ENCODE results near the gene AXL.

Gene AXL

DNA sequence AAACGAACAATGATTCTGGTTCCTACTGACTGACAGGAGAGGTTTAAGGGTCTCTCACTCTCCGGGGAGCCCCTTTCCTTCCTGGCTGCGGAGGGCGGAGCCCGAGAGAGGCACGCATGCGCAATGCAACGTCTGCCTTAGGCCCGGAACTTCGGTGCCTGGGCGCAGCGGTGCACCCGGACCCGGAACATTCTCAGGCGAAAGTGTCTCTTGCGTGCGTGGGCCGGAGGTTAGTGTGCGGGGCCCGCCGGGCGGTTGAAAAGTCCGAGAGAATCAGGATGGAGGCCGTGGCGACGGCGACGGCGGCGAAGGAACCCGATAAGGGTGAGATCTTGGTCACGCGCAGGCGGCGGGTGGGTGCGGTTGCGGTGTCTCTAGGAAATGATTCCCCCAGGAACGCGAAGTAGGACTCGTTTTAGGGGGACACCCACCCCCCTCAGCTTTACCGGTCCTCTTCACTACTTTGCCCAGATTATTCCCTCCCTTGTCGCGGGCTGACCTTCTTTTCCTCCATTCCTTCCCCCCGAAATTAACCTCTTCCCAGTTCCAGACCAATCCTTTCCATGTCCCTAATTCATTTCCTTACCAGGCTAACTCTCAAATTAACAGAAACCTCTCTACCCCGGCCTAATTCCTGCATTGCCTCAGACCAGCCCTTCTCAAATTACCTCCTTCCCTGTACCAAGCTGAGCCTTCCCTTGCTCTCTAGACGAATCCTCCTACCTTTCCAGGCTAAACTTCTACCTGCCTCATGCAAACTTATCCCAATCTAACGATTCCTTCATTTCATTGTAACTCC, 91.2 kb downstream of the AXL start, which contains the start of gene CCDC97:
Gene CCDC97 (plus strand): TSS at position 140 of the 799 bp plus-strand sequence. CDS start 139 bp downstream, at position 279.
- peak; percentile 92 for DNase-seq

DNA sequence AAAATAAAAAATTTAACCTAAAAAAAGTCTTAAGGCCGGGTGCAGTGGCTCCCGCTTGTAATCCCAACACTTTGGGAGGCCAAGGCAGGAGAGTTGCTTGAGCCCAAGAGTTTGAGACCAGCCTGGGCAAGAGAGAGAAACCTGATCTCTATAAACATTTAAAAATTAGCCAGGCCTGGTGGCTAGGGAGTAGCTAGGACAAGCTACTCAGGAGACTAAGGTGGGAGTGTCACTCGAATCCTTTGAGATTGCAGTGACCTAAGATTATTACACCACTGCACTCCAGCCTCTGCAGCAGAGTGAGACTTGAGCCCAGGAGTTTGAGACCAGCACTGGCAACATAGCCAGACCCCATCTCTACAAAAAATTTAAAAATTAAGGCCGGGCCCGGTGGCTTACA, 92.0 kb downstream of the AXL start:
- DNase-seq = no peak

Data from stimulated activated CD8-positive, alpha-beta memory T cell treated with anti-CD3 and anti-CD28 coated beads, Interleukin-4, amount 100 ng/mL, for 48 hours (primary cell).